Measurements from ENCODE around the gene SELL. TPM values are rescaled to one million over a fixed set of nuclear protein-coding genes. Genes with fewer than 3 reads are reported as not detected.

SELL gene
- total RNA-seq = under 1 TPM in 1 of 2 donors, not detected in 1; 0.26 TPM

- ATAC-seq = peak; percentile 96
- Histone ChIP-seq H3K9me3 (no peaks in the 10 kb centered on the region), H3K27ac (no peak within 1 kb of the TSS), H3K4me1 (peaks cover 9% of the 10 kb centered on the region), H3K27me3 (no peaks in the 10 kb centered on the region), H3K36me3 (replicated peaks in 1 of 2; ENCODE audit: insufficient read depth in 1 of 2, low read depth in 2 of 2) (no peaks in the 10 kb centered on the region), H3K4me3 (no peak within 1 kb of the TSS)
- TF ChIP-seq CTCF (IDR thresholded peaks at IDR 0.05) (peak; percentile 54 to 84 (median 76)), POLR2A (IDR thresholded peaks at IDR 0.05) (no peak)
- DNase-seq = peak; percentile 64 to 73 (median 68)
- WGBS, 2 donors = 7% methylated on average over 6 of the region's 6 CpGs
- intact Hi-C loops (cut with DNase I) = loop anchor here (10.0 kb wide), 1 partner anchor 157 kb away; no protein-coding TSS in a partner anchor
Observed at GRCh38 chr1:169711469-169712308, at the start of gene SELL. TSS of gene SELL (minus strand) at chr1:169711620. CDS start at chr1:169711498, 122 bp downstream.

DNA sequence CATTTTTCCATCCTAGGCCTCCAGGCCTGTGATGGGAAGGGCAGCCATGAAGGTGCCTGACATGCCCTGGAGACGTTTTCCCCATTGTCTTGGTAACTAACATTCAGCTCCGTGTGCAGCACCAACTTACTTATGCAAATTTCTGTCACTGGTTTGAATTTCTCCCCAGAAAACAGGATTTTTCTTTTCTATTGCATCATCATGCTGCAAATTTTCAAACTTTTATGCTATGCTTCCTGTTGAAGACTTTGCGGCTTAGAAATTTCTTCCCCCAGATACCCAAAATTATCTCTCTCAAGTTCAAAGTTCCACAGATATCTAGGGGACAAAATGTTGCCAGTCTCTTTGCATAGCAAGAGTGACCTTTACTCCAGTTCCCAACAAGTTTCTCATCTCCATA lies 47.6 kb upstream of the SELL start:
- ATAC-seq (no peak), DNase-seq (no peak)
- Histone ChIP-seq H3K9me3 (no peaks in the 10 kb centered on the region), H3K27me3 (no peaks in the 10 kb centered on the region), H3K4me3 (no peak overlapping the region), H3K36me3 (replicated peaks in 1 of 2; ENCODE audit: insufficient read depth in 1 of 2, low read depth in 2 of 2) (no peaks in the 10 kb centered on the region), H3K27ac (no peak overlapping the region), H3K4me1 (no peaks in the 10 kb centered on the region)
- TF ChIP-seq POLR2A (IDR thresholded peaks at IDR 0.05) (no peak), CTCF (IDR thresholded peaks at IDR 0.05) (no peak)
- 77 to 79% methylated on average over 3 of the region's 3 CpGs for WGBS, 2 donors
- intact Hi-C loops (cut with DNase I) = no loop called here

- intact Hi-C loops (cut with DNase I) = no loop called here
- no peaks in the 10 kb centered on the region for H3K9me3 ChIP-seq
- H3K36me3 ChIP-seq (replicated peaks in 1 of 2; ENCODE audit: insufficient read depth in 1 of 2, low read depth in 2 of 2) = no peaks in the 10 kb centered on the region
- H3K4me1 ChIP-seq = no peaks in the 10 kb centered on the region
- no peak for DNase-seq
- H3K27ac ChIP-seq = no peak overlapping the region
- 41 to 47% methylated on average over 4 of the region's 4 CpGs for WGBS, 2 donors
- no peak for TF ChIP-seq POLR2A (IDR thresholded peaks at IDR 0.05)
- no peak for TF ChIP-seq CTCF (IDR thresholded peaks at IDR 0.05)
- H3K4me3 ChIP-seq = no peak overlapping the region
- no peak for ATAC-seq
- H3K27me3 ChIP-seq = no peaks in the 10 kb centered on the region
Observed at GRCh38 chr1:169753549-169753948, 42.1 kb upstream of the SELL start.

- DNase-seq (no peak), ATAC-seq (no peak)
- Histone ChIP-seq H3K36me3 (replicated peaks in 1 of 2; ENCODE audit: insufficient read depth in 1 of 2, low read depth in 2 of 2) (no peaks in the 10 kb centered on the region), H3K27me3 (no peaks in the 10 kb centered on the region), H3K9me3 (no peaks in the 10 kb centered on the region), H3K27ac (no peak overlapping the region), H3K4me3 (no peak overlapping the region), H3K4me1 (no peaks in the 10 kb centered on the region)
- 54 to 68% methylated on average over 1 of the region's 1 CpG for WGBS, 2 donors
- no peak for TF ChIP-seq CTCF (IDR thresholded peaks at IDR 0.05)
- no peak for TF ChIP-seq POLR2A (IDR thresholded peaks at IDR 0.05)
- intact Hi-C loops (cut with DNase I) = no loop called here
Observed at GRCh38 chr1:169750041-169750440, 38.6 kb upstream of the SELL start.

- H3K27ac ChIP-seq = no peak overlapping the region
- H3K36me3 ChIP-seq (replicated peaks in 1 of 2; ENCODE audit: insufficient read depth in 1 of 2, low read depth in 2 of 2) = no peaks in the 10 kb centered on the region
- TF ChIP-seq POLR2A (IDR thresholded peaks at IDR 0.05) = no peak
- TF ChIP-seq CTCF (IDR thresholded peaks at IDR 0.05) = no peak
- H3K27me3 ChIP-seq = no peaks in the 10 kb centered on the region
- intact Hi-C loops (cut with DNase I) = no loop called here
- ATAC-seq (no peak), DNase-seq (no peak)
- H3K4me3 ChIP-seq = no peak overlapping the region
- no peaks in the 10 kb centered on the region for H3K9me3 ChIP-seq
- WGBS, 2 donors = 72 to 73% methylated on average over 2 of the region's 2 CpGs
- no peaks in the 10 kb centered on the region for H3K4me1 ChIP-seq
Observed at GRCh38 chr1:169746550-169746949, 35.1 kb upstream of the SELL start.

All from body of pancreas (tissue), 4 donors.